Measurements from ENCODE around the gene MAMSTR. TPM values are rescaled to one million over a fixed set of nuclear protein-coding genes. Genes with fewer than 3 reads are reported as not detected.
"Not testable (repeated sequence)": the region's sequence is repeated elsewhere in the genome, so short reads cannot be mapped to it uniquely, and the experiment has no call there.

Gene MAMSTR
- total RNA-seq, 4 donors from 2014 or later: 0.57 to 1.6 (median 1.5) TPM

- no peak overlapping the region for H3K27ac ChIP-seq
- no peaks in the 10 kb centered on the region for H3K36me3 ChIP-seq
- DNase-seq (ENCODE audit: low spot score in 2 of 2): no peak
- no peak overlapping the region for H3K4me3 ChIP-seq
- H3K4me1 ChIP-seq: peaks cover 8% of the 10 kb centered on the region
- H3K9me3 ChIP-seq: no peaks in the 10 kb centered on the region
- 83% methylated on average over 9 of the region's 9 CpGs for WGBS
- TF ChIP-seq POLR2A (IDR thresholded peaks at IDR 0.05) (no peak), EP300 (IDR thresholded peaks at IDR 0.05) (no peak)
- H3K27me3 ChIP-seq: no peaks in the 10 kb centered on the region
Observed at GRCh38 chr19:48685583-48685982, 33.9 kb downstream of the MAMSTR start.

DNA sequence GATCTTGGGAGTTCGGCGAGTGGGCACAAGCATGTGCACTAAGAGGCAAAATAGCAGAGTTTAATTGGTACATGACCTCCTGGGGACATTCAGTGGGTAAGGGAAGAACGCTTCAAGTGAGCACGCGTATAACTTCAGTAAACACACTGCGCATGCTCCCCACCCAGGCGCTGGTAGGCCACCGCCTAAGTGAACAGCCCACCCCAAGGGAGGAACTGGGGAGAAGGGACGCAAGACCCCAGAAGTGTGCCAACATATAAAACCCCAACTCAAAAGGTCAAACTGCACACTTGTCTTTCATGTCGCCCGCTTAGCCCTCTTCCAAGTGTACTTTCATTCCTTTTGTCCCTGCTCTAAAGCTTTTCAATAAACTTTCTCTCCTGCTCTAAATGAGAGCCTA is 36.2 kb downstream of the MAMSTR start:
- no peaks in the 10 kb centered on the region for H3K27me3 ChIP-seq
- peaks cover 8% of the 10 kb centered on the region for H3K4me1 ChIP-seq
- no peak overlapping the region for H3K27ac ChIP-seq
- no peaks in the 10 kb centered on the region for H3K36me3 ChIP-seq
- no peak for TF ChIP-seq POLR2AphosphoS5 (IDR thresholded peaks at IDR 0.05)
- no peak for TF ChIP-seq EP300 (IDR thresholded peaks at IDR 0.05)
- TF ChIP-seq CTCF (IDR thresholded peaks at IDR 0.05): no peak
- TF ChIP-seq POLR2A (IDR thresholded peaks at IDR 0.05): no peak
- H3K9me3 ChIP-seq: no peaks in the 10 kb centered on the region
- DNase-seq (ENCODE audit: low spot score in 2 of 2): no peak
- 60% methylated on average over 11 of the region's 11 CpGs for WGBS
- H3K4me3 ChIP-seq: no peak overlapping the region

- TF ChIP-seq POLR2A (IDR thresholded peaks at IDR 0.05): no peak
- no peak for TF ChIP-seq EP300 (IDR thresholded peaks at IDR 0.05)
- TF ChIP-seq POLR2AphosphoS5 (IDR thresholded peaks at IDR 0.05): no peak
- no peak for TF ChIP-seq CTCF (IDR thresholded peaks at IDR 0.05)
- no peaks in the 10 kb centered on the region for H3K27me3 ChIP-seq
- H3K36me3 ChIP-seq: no peaks in the 10 kb centered on the region
- no peak for DNase-seq (ENCODE audit: low spot score in 2 of 2)
- H3K9me3 ChIP-seq: no peaks in the 10 kb centered on the region
- peaks cover 20% of the 10 kb centered on the region for H3K4me1 ChIP-seq
- no peak overlapping the region for H3K4me3 ChIP-seq
- H3K27ac ChIP-seq: peak overlapping the region; percentile 24
- 54% methylated on average over 5 of the region's 7 CpGs for WGBS
Observed at GRCh38 chr19:48681127-48681470, 38.4 kb downstream of the MAMSTR start.

- no peaks in the 10 kb centered on the region for H3K9me3 ChIP-seq
- no peaks in the 10 kb centered on the region for H3K27me3 ChIP-seq
- no peak overlapping the region for H3K27ac ChIP-seq
- no peak for DNase-seq (ENCODE audit: low spot score in 2 of 2)
- 88% methylated on average over 18 of the region's 45 CpGs for WGBS
- no peak overlapping the region for H3K4me3 ChIP-seq
- TF ChIP-seq CTCF (IDR thresholded peaks at IDR 0.05) (no peak), POLR2A (IDR thresholded peaks at IDR 0.05) (no peak), EP300 (IDR thresholded peaks at IDR 0.05) (no peak), POLR2AphosphoS5 (IDR thresholded peaks at IDR 0.05) (no peak)
- peaks cover 24% of the 10 kb centered on the region for H3K4me1 ChIP-seq
- H3K36me3 ChIP-seq: no peaks in the 10 kb centered on the region
Observed at GRCh38 chr19:48680436-48681126, 38.9 kb downstream of the MAMSTR start.

DNA sequence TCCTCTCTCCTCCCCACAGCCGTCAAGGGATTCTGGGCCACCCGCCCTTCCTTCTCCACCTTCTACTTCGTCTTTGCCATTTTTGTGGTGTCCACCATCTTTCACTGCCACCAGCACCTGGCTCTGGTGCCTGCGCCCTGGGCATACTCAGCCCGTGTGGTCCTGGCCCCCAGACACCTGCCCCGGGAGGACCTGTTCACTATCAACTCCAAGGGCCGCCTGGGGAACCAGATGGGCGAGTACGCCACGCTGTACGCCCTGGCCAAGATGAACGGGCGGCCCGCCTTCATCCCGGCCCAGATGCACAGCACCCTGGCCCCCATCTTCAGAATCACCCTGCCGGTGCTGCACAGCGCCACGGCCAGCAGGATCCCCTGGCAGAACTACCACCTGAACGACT is 39.5 kb downstream of the MAMSTR start:
- H3K9me3 ChIP-seq; DNase-seq (ENCODE audit: low spot score in 2 of 2); H3K36me3 ChIP-seq; H3K27ac ChIP-seq; H3K27me3 ChIP-seq; H3K4me3 ChIP-seq: not testable (repeated sequence)
- WGBS: 94% methylated on average over 16 of the region's 19 CpGs
- H3K4me1 ChIP-seq: peaks cover 30% of the 10 kb centered on the region

DNA sequence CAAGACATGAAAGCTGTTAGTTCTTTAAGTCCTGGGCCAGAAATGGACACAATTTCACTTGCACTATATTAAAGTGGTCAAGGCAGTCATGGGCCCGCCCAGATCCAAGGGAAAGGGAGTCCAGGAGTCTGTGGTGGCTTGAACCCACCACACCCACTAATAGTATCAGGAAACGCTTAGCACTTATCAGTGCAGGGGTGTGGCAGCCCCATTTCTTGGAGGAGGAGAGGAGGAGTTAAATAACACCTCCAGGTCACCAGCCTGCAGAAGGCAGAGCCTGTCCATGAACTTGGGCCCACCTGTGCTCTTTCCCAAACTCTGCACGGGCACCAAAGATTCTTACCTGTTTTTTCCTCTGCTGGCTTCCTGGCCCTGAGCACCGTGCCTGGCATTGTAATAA is 41.3 kb downstream of the MAMSTR start:
- WGBS: 57% methylated on average over 4 of the region's 4 CpGs
- no peak for DNase-seq (ENCODE audit: low spot score in 2 of 2)
- TF ChIP-seq EP300 (IDR thresholded peaks at IDR 0.05) (no peak), POLR2A (IDR thresholded peaks at IDR 0.05) (no peak), POLR2AphosphoS5 (IDR thresholded peaks at IDR 0.05) (no peak), CTCF (IDR thresholded peaks at IDR 0.05) (no peak)

More for the DNA sequence above, 41.3 kb downstream of the MAMSTR start:
- Histone ChIP-seq H3K27ac (peak overlapping the region; percentile 10), H3K27me3 (no peaks in the 10 kb centered on the region), H3K9me3 (no peaks in the 10 kb centered on the region), H3K4me1 (peaks cover 28% of the 10 kb centered on the region), H3K36me3 (no peaks in the 10 kb centered on the region), H3K4me3 (no peak overlapping the region)
